EH (cell line): Measurements from ENCODE around the gene WTIP.
A peak's percentile ranks its signal among the peaks of the same experiment; 100 is the strongest.
"Not testable (repeated sequence)": the region's sequence is repeated elsewhere in the genome, so short reads cannot be mapped to it uniquely, and the experiment has no call there.

ENCODE experiments used
- DNase-seq: peaks from one replicate; pipeline ENCODE4 v3.0.0-alpha.2; 2015; ENCODE audit warnings: low read depth

The WTIP gene

GRCh38 chr19:34480971-34481841, at the start of gene WTIP:
TSS of gene WTIP (plus strand) at chr19:34481758. CDS start at chr19:34481975, 217 bp downstream.
- peak; percentile 84 for DNase-seq

GRCh38 chr19:34432797-34433196, 48.8 kb upstream of the WTIP start:
- no peak for DNase-seq

GRCh38 chr19:34436716-34437115, 44.8 kb upstream of the WTIP start:
- no peak for DNase-seq

GRCh38 chr19:34448191-34448590, 33.4 kb upstream of the WTIP start:
- DNase-seq = no peak

GRCh38 chr19:34452723-34453122, 28.8 kb upstream of the WTIP start:
- DNase-seq = peak; percentile 54

- DNase-seq = peak; percentile 21
These were observed 27.5 kb upstream of the WTIP start for GRCh38 chr19:34454091-34454490.

- DNase-seq = no peak
These were observed 26.9 kb upstream of the WTIP start for GRCh38 chr19:34454685-34455084.

- DNase-seq = not testable (repeated sequence)
These were observed 25.6 kb upstream of the WTIP start for GRCh38 chr19:34455783-34456480.

GRCh38 chr19:34457446-34457845, 24.1 kb upstream of the WTIP start:
- DNase-seq = no peak

GRCh38 chr19:34458677-34459076, 22.9 kb upstream of the WTIP start:
- DNase-seq = no peak

GRCh38 chr19:34459614-34460013, 21.9 kb upstream of the WTIP start:
- no peak for DNase-seq

GRCh38 chr19:34461375-34462100, 20.0 kb upstream of the WTIP start:
- DNase-seq = peak; percentile 51

- not testable (repeated sequence) for DNase-seq
These were observed 16.8 kb upstream of the WTIP start for GRCh38 chr19:34464785-34465184.

- no peak for DNase-seq
These were observed 13.1 kb upstream of the WTIP start for GRCh38 chr19:34468409-34468808.

- not testable (repeated sequence) for DNase-seq
These were observed 12.5 kb upstream of the WTIP start for GRCh38 chr19:34469026-34469425.

GRCh38 chr19:34471906-34472700, 9.5 kb upstream of the WTIP start:
- no peak for DNase-seq

- DNase-seq = no peak
These were observed 7.1 kb upstream of the WTIP start for GRCh38 chr19:34474233-34474989.

GRCh38 chr19:34475026-34475974, 6.3 kb upstream of the WTIP start:
- DNase-seq = peak; percentile 92

- DNase-seq = no peak
These were observed 5.5 kb upstream of the WTIP start for GRCh38 chr19:34475975-34476594.
